BE2C (cell line): ENCODE data around the gene PEMT.
"Not testable (repeated sequence)": the region's sequence is repeated elsewhere in the genome, so short reads cannot be mapped to it uniquely, and the experiment has no call there.

Source experiments
- DNase-seq: peaks from one replicate; pipeline ENCODE4 v3.0.0-alpha.2; 2020
- H3K27me3 ChIP-seq: fragments of 250-450 bp; sonication (Bioruptor Pico); 2 replicates; pipeline ENCODE4 v1.5.1; 2020; ENCODE audit warnings: mild to moderate bottlenecking
- H3K36me3 ChIP-seq: fragments of 250-450 bp; sonication (Bioruptor Pico); 2 replicates; pipeline ENCODE4 v1.5.1; 2020; ENCODE audit warnings: mild to moderate bottlenecking
- H3K4me1 ChIP-seq: fragments of 250-450 bp; sonication (Bioruptor Pico); 2 replicates; pipeline ENCODE4 v1.5.1; 2020
- H3K4me3 ChIP-seq: 2 replicates; pipeline ENCODE4 v1.5.1; 2011; ENCODE audit warnings: low read depth, low read length
- H3K9me3 ChIP-seq: fragments of 250-450 bp; sonication (Bioruptor Pico); 2 replicates; pipeline ENCODE4 v1.5.1; 2020
- TF ChIP-seq, protein P1 (sequence below): IDR thresholded peaks from 2 replicates; pipeline ENCODE4 v1.5.1; 2012; ENCODE audit warnings: mild to moderate bottlenecking, low read depth, low read length

The PEMT gene

DNA sequence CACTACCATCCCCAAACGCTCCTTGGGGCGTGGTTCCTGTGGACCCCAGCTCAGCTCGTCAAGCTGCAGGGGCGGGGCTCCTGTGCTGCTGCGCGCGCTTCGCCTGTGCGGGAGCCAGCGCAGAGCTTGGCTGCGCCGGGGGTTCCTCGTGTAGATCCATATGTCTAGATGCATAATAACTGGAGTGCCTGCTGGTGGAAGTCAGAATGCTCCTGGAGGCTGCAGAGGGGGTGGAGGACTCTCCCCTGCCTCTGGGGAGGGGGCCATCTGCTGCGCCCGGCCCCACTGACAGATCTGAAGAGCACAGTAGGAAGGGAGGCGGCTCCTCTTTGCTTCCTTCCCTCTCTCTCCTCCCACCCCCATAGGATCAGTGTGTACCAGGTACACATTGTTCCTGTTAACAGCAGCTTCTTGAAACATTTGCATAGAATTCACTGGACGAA, 99.9 kb downstream of the PEMT start:
- H3K4me3 ChIP-seq = no peak overlapping the region
- H3K4me1 ChIP-seq = no peaks in the 10 kb centered on the region
- TF ChIP-seq, protein P1, sequence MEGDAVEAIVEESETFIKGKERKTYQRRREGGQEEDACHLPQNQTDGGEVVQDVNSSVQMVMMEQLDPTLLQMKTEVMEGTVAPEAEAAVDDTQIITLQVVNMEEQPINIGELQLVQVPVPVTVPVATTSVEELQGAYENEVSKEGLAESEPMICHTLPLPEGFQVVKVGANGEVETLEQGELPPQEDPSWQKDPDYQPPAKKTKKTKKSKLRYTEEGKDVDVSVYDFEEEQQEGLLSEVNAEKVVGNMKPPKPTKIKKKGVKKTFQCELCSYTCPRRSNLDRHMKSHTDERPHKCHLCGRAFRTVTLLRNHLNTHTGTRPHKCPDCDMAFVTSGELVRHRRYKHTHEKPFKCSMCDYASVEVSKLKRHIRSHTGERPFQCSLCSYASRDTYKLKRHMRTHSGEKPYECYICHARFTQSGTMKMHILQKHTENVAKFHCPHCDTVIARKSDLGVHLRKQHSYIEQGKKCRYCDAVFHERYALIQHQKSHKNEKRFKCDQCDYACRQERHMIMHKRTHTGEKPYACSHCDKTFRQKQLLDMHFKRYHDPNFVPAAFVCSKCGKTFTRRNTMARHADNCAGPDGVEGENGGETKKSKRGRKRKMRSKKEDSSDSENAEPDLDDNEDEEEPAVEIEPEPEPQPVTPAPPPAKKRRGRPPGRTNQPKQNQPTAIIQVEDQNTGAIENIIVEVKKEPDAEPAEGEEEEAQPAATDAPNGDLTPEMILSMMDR = no peak
- no peaks in the 10 kb centered on the region for H3K9me3 ChIP-seq
- H3K36me3 ChIP-seq = peaks cover 8% of the 10 kb centered on the region
- peaks cover 10% of the 10 kb centered on the region for H3K27me3 ChIP-seq
- no peak for DNase-seq

DNA sequence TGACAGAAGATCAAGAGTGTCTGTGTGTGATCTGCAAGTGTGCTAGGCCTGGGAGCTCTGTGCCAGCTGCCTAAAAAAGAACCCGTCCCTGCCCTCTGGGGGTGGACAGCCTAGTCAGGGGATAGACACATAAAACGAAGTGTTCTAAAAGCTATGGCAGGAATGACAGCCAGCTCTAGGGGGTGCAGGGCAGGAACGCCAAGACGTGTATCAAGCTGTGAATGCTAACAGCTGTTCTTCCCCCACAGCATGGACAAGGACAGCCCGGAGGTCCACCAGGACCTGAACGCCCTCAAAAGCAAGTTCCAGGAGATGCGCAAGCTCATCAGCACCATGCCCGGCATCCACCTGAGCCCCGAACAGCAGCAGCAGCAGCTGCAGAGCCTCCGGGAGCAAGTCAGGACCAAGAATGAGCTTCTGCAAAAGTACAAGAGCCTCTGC, 100.5 kb downstream of the PEMT start:
- H3K4me1 ChIP-seq = no peaks in the 10 kb centered on the region
- no peaks in the 10 kb centered on the region for H3K9me3 ChIP-seq
- H3K4me3 ChIP-seq = no peak overlapping the region
- H3K36me3 ChIP-seq = peaks cover 8% of the 10 kb centered on the region
- TF ChIP-seq, protein P1 = no peak
- H3K27me3 ChIP-seq = peaks cover 9% of the 10 kb centered on the region
- no peak for DNase-seq

DNA sequence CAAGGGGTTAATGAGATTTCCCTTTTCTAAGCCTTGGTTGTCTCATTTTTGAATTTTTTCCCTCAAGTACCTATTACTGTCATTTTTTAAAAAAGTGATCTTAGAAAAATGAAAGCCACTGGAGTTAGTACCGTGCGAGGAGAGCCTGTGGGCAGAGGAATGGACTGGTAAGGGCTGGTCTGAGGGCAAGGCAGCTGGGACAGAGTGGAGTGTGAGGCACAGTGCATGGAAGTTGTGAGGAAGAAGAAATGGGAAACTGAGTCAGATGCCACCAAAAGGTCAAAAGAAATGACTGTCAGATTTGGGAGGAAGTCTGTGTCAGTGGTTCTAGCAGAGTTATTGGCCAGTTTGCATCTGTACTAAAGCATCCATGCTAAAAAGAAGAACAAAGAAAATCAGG, 103.5 kb downstream of the PEMT start:
- TF ChIP-seq, protein P1 = no peak
- no peaks in the 10 kb centered on the region for H3K9me3 ChIP-seq
- no peaks in the 10 kb centered on the region for H3K4me1 ChIP-seq
- no peak for DNase-seq
- no peak overlapping the region for H3K4me3 ChIP-seq
- H3K27me3 ChIP-seq = no peaks in the 10 kb centered on the region
- H3K36me3 ChIP-seq = peaks cover 8% of the 10 kb centered on the region

DNA sequence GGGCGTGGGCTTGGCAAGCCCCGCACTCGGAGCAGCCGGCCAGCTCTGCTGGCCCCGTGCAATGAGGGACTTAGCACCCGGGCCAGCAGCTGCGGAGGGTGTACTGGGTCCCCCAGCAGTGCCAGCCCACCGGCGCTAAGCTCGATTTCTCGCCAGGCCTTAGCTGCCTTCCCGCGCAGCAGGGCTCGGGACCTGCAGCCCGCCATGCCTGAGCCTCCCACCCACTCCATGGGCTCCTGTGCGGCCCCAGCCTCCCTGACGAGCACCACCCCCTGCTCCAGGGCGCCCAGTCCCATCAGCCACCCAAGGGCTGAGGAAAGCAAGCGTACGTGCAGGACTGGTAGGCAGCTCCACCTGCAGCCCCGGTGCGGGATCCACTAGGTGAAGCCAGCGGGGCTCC, 105.1 kb downstream of the PEMT start:
- H3K4me1 ChIP-seq, DNase-seq, H3K4me3 ChIP-seq, H3K36me3 ChIP-seq, H3K9me3 ChIP-seq, H3K27me3 ChIP-seq: not testable (repeated sequence)

DNA sequence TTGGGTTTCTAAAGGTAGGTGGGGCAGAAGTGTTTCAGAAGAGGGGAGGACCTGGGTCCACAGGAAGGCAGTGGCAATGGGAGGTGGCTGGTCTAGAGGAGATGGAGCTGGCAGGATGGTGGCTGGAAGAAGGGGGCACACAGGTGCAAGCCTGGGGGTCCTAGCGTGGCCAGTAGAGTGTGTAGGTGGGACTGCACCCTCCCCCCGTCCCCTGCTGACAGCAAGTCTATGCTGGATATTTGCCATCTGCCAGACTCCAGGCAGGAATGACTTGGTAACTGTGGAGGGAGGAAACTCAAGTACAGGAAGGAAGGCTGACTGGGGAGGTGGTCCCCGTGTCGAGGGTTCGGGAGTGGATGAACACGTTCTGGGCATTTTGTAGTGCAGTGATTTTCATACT, 106.1 kb downstream of the PEMT start:
- no peaks in the 10 kb centered on the region for H3K9me3 ChIP-seq
- peaks cover 8% of the 10 kb centered on the region for H3K36me3 ChIP-seq
- H3K27me3 ChIP-seq = no peaks in the 10 kb centered on the region
- TF ChIP-seq, protein P1 = no peak
- no peak overlapping the region for H3K4me3 ChIP-seq
- no peaks in the 10 kb centered on the region for H3K4me1 ChIP-seq
- DNase-seq = no peak

DNA sequence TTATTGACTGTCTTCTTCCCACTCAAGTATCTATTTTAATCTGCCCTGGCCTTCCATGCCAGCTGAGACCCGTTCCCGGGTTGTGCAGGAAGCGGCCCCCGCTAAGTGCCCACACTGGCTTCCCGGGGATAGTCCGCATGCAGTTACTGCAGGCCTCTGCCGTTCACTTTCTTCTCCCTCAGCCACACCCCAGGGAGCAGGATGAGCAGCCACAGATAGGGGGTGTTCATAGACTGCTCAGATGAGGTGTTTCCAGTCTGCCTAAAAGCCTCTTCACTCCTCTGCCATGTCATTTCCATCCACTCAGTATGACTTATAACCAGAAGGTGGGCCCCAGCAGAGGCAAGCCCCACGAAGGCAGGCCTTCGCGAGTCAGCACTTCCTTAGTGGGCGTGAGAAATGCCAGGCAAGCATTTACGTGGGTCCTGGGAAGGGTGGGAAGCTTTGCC, 107.0 kb downstream of the PEMT start:
- H3K4me1 ChIP-seq = no peaks in the 10 kb centered on the region
- H3K36me3 ChIP-seq = peaks cover 8% of the 10 kb centered on the region
- no peaks in the 10 kb centered on the region for H3K27me3 ChIP-seq
- H3K9me3 ChIP-seq = no peaks in the 10 kb centered on the region
- DNase-seq = no peak
- no peak overlapping the region for H3K4me3 ChIP-seq
- TF ChIP-seq, protein P1 = no peak

DNA sequence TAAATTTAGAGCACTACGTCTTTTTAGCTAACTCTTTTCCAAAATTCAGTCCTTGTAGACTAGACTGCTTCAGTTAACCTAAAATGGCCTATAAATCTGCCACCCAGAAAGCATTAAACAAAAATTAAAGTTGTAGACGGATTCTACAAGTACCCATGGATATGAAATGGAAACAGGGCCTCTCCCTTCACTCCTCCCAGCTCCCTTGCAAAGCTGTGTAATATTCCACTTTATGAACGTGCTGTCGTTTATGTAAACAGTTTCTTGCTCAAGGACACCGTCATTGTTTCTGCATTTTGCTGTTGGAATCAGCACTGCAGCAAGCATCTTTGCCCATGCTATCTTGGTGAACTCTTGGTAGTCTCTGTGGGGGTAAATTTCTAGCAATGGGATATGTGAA, 109.6 kb downstream of the PEMT start:
- H3K36me3 ChIP-seq = no peaks in the 10 kb centered on the region
- H3K4me1 ChIP-seq = no peaks in the 10 kb centered on the region
- TF ChIP-seq, protein P1 = no peak
- no peaks in the 10 kb centered on the region for H3K27me3 ChIP-seq
- DNase-seq = no peak
- H3K9me3 ChIP-seq = no peaks in the 10 kb centered on the region
- no peak overlapping the region for H3K4me3 ChIP-seq
